Tibial nerve (tissue), 4 donors: Measurements from ENCODE around the gene COL1A1. TPM values are rescaled to one million over a fixed set of nuclear protein-coding genes. Genes with fewer than 3 reads are reported as not detected.

Source experiments
- DNase-seq, 2 donors: peaks; one replicate each; pipeline ENCODE4 v3.0.0-alpha.2; 2019; ENCODE audit warnings: low spot score in 2 of 2
- H3K27ac ChIP-seq, 4 donors: fragments of 200-600 bp; sonication (generic) in 3 of 4; one replicate each; pipeline ENCODE4 v1.5.1; 2017 to 2019; ENCODE audit warnings: mild to moderate bottlenecking in 1 of 4
- H3K27me3 ChIP-seq, 2 donors: fragments of 200-600 bp; sonication (generic) in 1 of 2; one replicate each; pipeline versions ENCODE4 v1.5.1 to v1.6.0; 2017 to 2019
- H3K36me3 ChIP-seq, 3 donors: fragments of 200-600 bp; sonication (generic); one replicate each; pipeline ENCODE4 v1.5.1; 2018 to 2019
- H3K4me1 ChIP-seq, 4 donors: fragments of 200-600 bp; sonication (generic) in 3 of 4; one replicate each; pipeline ENCODE4 v1.5.1; 2017 to 2019
- H3K4me3 ChIP-seq, 4 donors: fragments of 200-600 bp; sonication (generic) in 3 of 4; one replicate each; pipeline ENCODE4 v1.5.1; 2017 to 2019; ENCODE audit warnings: mild to moderate bottlenecking in 1 of 4, moderate library complexity in 1 of 4
- H3K9me3 ChIP-seq, 4 donors: fragments of 200-600 bp; sonication (generic) in 3 of 4; one replicate each; pipeline ENCODE4 v1.5.1; 2017 to 2019
- EP300 ChIP-seq, 2 donors: sonication (generic); formaldehyde crosslinking; IDR thresholded peaks; one replicate each; pipeline ENCODE4 v1.6.1; 2017; ENCODE audit warnings: antibody characterized with exemption in 2 of 2, mild to moderate bottlenecking in 1 of 2
- POLR2A ChIP-seq, 2 donors: fragments of 450-650 bp; IDR thresholded peaks; one replicate each; pipeline ENCODE4 v1.6.1; 2017; ENCODE audit warnings: antibody characterized with exemption in 2 of 2, mild to moderate bottlenecking in 2 of 2, moderate library complexity in 2 of 2
- WGBS, 2 donors: methylation state at CpG; one replicate each; pipeline ENCODE4 v1.1.5; 2018; 5-methylcytosine and 5-hydroxymethylcytosine counted together
- total RNA-seq, 4 donors: library from RNA; depleted of rRNA; stranded (reverse); fragments of >200 nt; gene quantifications; one replicate each; pipeline ENCODE4 v1.1.0, GENCODE V29; 2016
- TF ChIP-seq, protein P1 (sequence below), 5 experiments: fragments of 200-600 bp in 3 of 5; fragments of 450-650 bp in 2 of 5; sonication (generic) in 3 of 5; IDR thresholded peaks; one replicate each; pipeline ENCODE4 v1.5.1; 2016 to 2019; ENCODE audit warnings: antibody characterized with exemption in 5 of 5, mild to moderate bottlenecking in 3 of 5, moderate library complexity in 2 of 5

COL1A1 gene
- total RNA-seq, 4 donors from 2014 or later, result 31.5 to 185 (median 73.0) TPM

DNA sequence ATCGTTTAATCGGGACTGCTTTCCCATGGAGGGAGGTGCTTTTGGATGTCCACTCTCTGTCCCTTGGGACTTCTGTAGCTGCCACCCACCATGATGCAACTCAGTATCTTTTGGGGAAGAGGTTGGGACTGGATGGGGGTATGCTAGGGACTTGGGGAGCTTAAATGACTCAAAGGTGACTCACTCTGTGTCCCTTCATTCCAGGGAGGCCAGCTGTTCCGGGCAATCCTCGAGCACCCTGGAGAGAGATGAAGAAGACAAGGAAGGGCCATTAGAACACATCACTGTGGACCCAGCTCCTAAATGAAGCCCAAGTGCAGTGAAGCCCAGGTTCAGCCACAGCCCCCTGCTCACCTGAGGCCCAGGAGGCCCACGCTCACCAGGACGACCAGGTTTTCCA lies 4.6 kb downstream of the COL1A1 start:
- no peak for DNase-seq
- WGBS, 2 donors, result 39 to 57% methylated on average over 6 of the region's 6 CpGs
- TF ChIP-seq EP300 (IDR thresholded peaks at IDR 0.05) (peak in 1 of 2 donors; percentile 17), POLR2A (IDR thresholded peaks at IDR 0.05) (no peak)
- TF ChIP-seq, protein P1, sequence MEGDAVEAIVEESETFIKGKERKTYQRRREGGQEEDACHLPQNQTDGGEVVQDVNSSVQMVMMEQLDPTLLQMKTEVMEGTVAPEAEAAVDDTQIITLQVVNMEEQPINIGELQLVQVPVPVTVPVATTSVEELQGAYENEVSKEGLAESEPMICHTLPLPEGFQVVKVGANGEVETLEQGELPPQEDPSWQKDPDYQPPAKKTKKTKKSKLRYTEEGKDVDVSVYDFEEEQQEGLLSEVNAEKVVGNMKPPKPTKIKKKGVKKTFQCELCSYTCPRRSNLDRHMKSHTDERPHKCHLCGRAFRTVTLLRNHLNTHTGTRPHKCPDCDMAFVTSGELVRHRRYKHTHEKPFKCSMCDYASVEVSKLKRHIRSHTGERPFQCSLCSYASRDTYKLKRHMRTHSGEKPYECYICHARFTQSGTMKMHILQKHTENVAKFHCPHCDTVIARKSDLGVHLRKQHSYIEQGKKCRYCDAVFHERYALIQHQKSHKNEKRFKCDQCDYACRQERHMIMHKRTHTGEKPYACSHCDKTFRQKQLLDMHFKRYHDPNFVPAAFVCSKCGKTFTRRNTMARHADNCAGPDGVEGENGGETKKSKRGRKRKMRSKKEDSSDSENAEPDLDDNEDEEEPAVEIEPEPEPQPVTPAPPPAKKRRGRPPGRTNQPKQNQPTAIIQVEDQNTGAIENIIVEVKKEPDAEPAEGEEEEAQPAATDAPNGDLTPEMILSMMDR (IDR thresholded peaks at IDR 0.05), result no peak
- H3K4me3 ChIP-seq, result no peak overlapping the region
- peak overlapping the region; percentile 17 to 95 (median 71) for H3K27ac ChIP-seq
- peaks cover 5 to 62% (median 8%) of the 10 kb centered on the region in 3 donors for H3K36me3 ChIP-seq
- H3K4me1 ChIP-seq, result peaks cover 0 to 59% (median 20%) of the 10 kb centered on the region in 4 donors
- no peaks in the 10 kb centered on the region for H3K9me3 ChIP-seq
- peaks cover 0 to 10% of the 10 kb centered on the region in 2 donors for H3K27me3 ChIP-seq

DNA sequence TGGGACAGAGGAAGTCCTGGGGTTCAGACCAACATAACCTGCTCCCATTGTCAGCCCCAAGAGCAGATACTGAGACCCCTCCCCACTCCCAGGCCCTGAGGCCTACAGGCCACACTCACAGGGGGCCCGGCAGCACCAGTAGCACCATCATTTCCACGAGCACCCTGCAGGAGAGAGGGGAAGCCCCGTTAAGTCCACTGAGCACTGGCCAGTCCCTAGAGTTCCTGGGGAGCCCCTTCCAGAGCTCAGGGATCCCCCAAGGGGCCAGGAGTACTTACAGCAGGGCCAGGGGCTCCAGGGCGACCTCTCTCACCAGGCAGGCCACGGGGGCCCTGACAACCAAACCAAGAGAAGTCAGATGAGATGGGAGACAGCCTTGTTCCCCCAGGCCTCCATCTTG lies 5.4 kb downstream of the COL1A1 start:
- peaks cover 0 to 4% of the 10 kb centered on the region in 2 donors for H3K27me3 ChIP-seq
- no peak for DNase-seq
- no peaks in the 10 kb centered on the region for H3K9me3 ChIP-seq
- peak overlapping the region; percentile 34 to 95 (median 71) for H3K27ac ChIP-seq
- TF ChIP-seq EP300 (IDR thresholded peaks at IDR 0.05) (no peak), POLR2A (IDR thresholded peaks at IDR 0.05) (no peak)
- TF ChIP-seq, protein P1 (IDR thresholded peaks at IDR 0.05), result no peak
- peaks cover 0 to 56% (median 20%) of the 10 kb centered on the region in 4 donors for H3K4me1 ChIP-seq
- no peak overlapping the region for H3K4me3 ChIP-seq
- WGBS, 2 donors, result 44 to 51% methylated on average over 4 to 5 of the region's 5 CpGs
- peaks cover 5 to 70% (median 8%) of the 10 kb centered on the region in 3 donors for H3K36me3 ChIP-seq

DNA sequence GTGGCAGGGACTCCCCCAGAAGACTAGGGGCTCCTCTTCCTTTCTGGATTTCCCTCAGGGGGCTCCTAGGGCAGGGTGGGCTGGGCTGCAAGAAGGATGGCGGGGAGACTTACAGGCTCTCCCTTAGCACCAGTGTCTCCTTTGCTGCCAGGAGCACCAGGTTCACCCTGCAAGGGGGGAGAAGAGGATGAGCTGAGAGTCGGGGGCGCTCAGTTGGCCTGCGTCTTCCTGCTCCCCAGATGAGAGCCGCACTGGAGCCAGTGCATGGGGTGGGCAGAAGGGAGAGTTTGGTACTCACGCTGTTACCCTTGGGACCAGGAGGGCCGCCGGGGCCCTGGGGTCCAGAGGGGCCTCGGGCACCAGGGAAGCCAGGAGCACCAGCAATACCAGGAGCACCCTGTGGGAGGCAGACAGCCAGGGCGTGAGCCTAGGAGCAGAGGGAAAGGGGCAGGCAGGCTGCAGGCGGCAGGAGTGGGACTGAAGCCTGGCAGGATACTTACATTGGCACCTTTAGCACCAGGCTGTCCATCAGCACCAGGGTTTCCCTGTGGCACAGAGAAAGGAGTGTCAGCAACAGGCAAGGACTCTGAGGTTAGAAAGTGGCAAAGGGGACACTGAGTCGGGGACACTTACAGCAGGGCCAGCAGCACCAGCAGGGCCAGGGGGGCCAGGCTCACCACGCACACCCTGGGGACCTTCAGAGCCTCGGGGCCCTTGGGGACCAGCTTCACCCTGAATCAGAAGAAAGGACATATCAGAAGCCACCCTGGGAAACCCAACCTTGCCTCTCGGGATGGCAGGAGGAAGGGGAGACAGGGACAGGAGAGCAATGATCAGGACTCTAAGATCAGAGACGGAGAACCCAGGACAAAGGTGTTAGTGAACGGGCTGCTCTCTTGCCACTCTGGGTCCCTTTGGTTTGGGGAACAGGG lies 6.2 kb downstream of the COL1A1 start:
- no peak overlapping the region for H3K4me3 ChIP-seq
- H3K27ac ChIP-seq, result peak overlapping the region in 3 of 4 donors; percentile 52 to 95 (median 90)

DNA sequence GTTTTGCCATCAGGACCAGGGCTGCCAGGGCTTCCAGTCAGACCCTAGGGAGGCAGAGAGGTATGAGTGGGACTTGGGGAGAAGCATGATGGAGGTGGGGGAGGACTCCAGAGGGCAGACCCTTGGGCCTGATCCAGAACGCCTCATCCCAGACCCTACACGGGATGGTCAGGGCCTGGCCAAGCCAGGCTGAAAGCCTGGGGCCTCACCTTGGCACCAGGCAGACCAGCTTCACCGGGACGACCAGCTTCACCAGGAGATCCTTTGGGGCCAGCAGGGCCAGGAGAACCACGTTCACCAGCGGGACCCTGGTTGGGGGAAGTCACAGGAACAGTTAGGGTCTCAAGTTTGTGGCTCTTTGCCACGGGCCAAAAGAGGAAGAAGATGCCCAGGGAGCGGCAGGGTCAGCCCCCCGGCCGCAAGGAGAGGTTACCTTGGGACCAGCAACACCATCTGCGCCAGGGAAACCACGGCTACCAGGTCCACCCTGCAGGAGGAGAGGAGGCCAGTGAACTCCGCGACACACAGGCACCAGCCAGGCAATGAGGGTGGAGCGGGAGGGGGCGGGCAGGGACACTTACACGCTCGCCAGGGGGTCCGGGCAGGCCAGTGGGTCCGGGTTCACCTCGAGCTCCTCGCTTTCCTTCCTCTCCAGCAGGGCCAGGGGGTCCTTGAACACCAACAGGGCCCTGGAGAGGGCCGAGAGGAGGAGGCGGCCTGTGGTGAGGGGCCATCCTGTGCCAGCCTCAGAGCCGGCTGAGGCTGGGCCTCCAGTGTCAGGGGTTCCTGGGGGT lies 7.1 kb downstream of the COL1A1 start:
- peaks cover 0 to 54% (median 13%) of the 10 kb centered on the region in 4 donors for H3K4me1 ChIP-seq
- WGBS, 2 donors, result 64 to 70% methylated on average over 20 to 21 of the region's 25 CpGs

More for the DNA sequence above, 6.2 kb downstream of the COL1A1 start:
- DNase-seq, result no peak
- Histone ChIP-seq H3K36me3 (peaks cover 5 to 78% (median 8%) of the 10 kb centered on the region in 3 donors), H3K4me1 (peaks cover 0 to 55% (median 18%) of the 10 kb centered on the region in 4 donors), H3K9me3 (no peaks in the 10 kb centered on the region), H3K27me3 (peaks cover 0 to 4% of the 10 kb centered on the region in 2 donors)
- TF ChIP-seq POLR2A (IDR thresholded peaks at IDR 0.05) (no peak), EP300 (IDR thresholded peaks at IDR 0.05) (no peak)
- TF ChIP-seq, protein P1 (IDR thresholded peaks at IDR 0.05), result peak in 1 of 5 experiments; percentile 14
- 64 to 67% methylated on average over 16 to 17 of the region's 17 CpGs for WGBS, 2 donors

More for the DNA sequence above, 7.1 kb downstream of the COL1A1 start:
- DNase-seq, result no peak
- H3K27ac ChIP-seq, result peak overlapping the region in 3 of 4 donors; percentile 50 to 90 (median 59)
- no peaks in the 10 kb centered on the region for H3K27me3 ChIP-seq
- H3K9me3 ChIP-seq, result no peaks in the 10 kb centered on the region
- H3K4me3 ChIP-seq, result no peak overlapping the region
- peaks cover 5 to 87% (median 8%) of the 10 kb centered on the region in 3 donors for H3K36me3 ChIP-seq
- TF ChIP-seq, protein P1 (IDR thresholded peaks at IDR 0.05), result no peak
- TF ChIP-seq POLR2A (IDR thresholded peaks at IDR 0.05) (no peak), EP300 (IDR thresholded peaks at IDR 0.05) (no peak)
